Non-pigmented ciliary epithelial cell (primary cell): ENCODE measurements around the gene GATAD1.
A peak's percentile ranks its signal among the peaks of the same experiment; 100 is the strongest.
"Not testable (repeated sequence)": the region's sequence is repeated elsewhere in the genome, so short reads cannot be mapped to it uniquely, and the experiment has no call there.

Experiments used
- DNase-seq: peaks from one replicate; pipeline ENCODE4 v3.0.0-alpha.2; 2010; ENCODE audit warnings: low read depth

Gene GATAD1

GRCh38 chr7:92436612-92437445, 10.5 kb upstream of the GATAD1 start:
- DNase-seq, result no peak

- DNase-seq, result no peak
Measured at GRCh38 chr7:92437956-92438491, 9.3 kb upstream of the GATAD1 start.

GRCh38 chr7:92442720-92443119, 4.6 kb upstream of the GATAD1 start:
- not testable (repeated sequence) for DNase-seq

- DNase-seq, result no peak
Measured at GRCh38 chr7:92446869-92447344, 375 bp upstream of the GATAD1 start.

- peak; percentile 19 for DNase-seq
Measured at GRCh38 chr7:92448205-92448747, 994 bp downstream of the GATAD1 start.

GRCh38 chr7:92451645-92452044, 4.4 kb downstream of the GATAD1 start:
- DNase-seq, result no peak

- no peak for DNase-seq
Measured at GRCh38 chr7:92456236-92456635, 9.0 kb downstream of the GATAD1 start.

GRCh38 chr7:92460109-92460508, 12.8 kb downstream of the GATAD1 start:
- DNase-seq, result no peak

- DNase-seq, result no peak
Measured at GRCh38 chr7:92460510-92460909, 13.2 kb downstream of the GATAD1 start.

- DNase-seq, result peak; percentile 13
Measured at GRCh38 chr7:92461027-92462003, 14.0 kb downstream of the GATAD1 start.

GRCh38 chr7:92462560-92462959, 15.3 kb downstream of the GATAD1 start:
- no peak for DNase-seq

- DNase-seq, result no peak
Measured at GRCh38 chr7:92464515-92464914, 17.2 kb downstream of the GATAD1 start.

- DNase-seq, result no peak
Measured at GRCh38 chr7:92466682-92467081, 19.4 kb downstream of the GATAD1 start.

- DNase-seq, result not testable (repeated sequence)
Measured at GRCh38 chr7:92468589-92468988, 21.3 kb downstream of the GATAD1 start.

GRCh38 chr7:92473989-92474388, 26.7 kb downstream of the GATAD1 start:
- not testable (repeated sequence) for DNase-seq

- not testable (repeated sequence) for DNase-seq
Measured at GRCh38 chr7:92475261-92475770, 28.0 kb downstream of the GATAD1 start.

- not testable (repeated sequence) for DNase-seq
Measured at GRCh38 chr7:92475851-92476590, 28.7 kb downstream of the GATAD1 start.

GRCh38 chr7:92477681-92478080, 30.4 kb downstream of the GATAD1 start, which contains the start of gene ERVW-1:
Gene ERVW-1 (minus strand): TSS chr7:92477946. CDS start chr7:92470381, 7,565 bp downstream.
- DNase-seq, result not testable (repeated sequence)

- no peak for DNase-seq
Measured at GRCh38 chr7:92478095-92478494, 30.8 kb downstream of the GATAD1 start.

GRCh38 chr7:92478711-92479110, 31.4 kb downstream of the GATAD1 start:
- no peak for DNase-seq

- DNase-seq, result not testable (repeated sequence)
Measured at GRCh38 chr7:92479146-92479545, 31.9 kb downstream of the GATAD1 start.
